Uterus (tissue), 4 donors: Measurements from ENCODE around the gene NTRK3. TPM values are rescaled to one million over a fixed set of nuclear protein-coding genes. Genes with fewer than 3 reads are reported as not detected.

Experiments
- DNase-seq, 2 donors: peaks; one replicate each; pipeline ENCODE4 v3.0.0-alpha.2; 2019 to 2020
- H3K27ac ChIP-seq, 2 donors: fragments of 200-600 bp; sonication (generic); 1 replicate in 1 of 2; 2 replicates in 1 of 2; pipeline ENCODE4 v1.5.1; 2016 to 2018
- H3K27me3 ChIP-seq, 2 donors: fragments of 200-600 bp; sonication (generic); one replicate each; pipeline ENCODE4 v1.5.1; 2018 to 2019; ENCODE audit warnings: control low read depth in 1 of 2
- H3K36me3 ChIP-seq, 2 donors: fragments of 200-600 bp; sonication (generic); one replicate each; pipeline ENCODE4 v1.5.1; 2019; ENCODE audit warnings: control low read depth in 1 of 2
- H3K4me1 ChIP-seq, 2 donors: fragments of 200-600 bp; sonication (generic); one replicate each; pipeline ENCODE4 v1.5.1; 2018 to 2019; ENCODE audit warnings: control low read depth in 1 of 2
- H3K4me3 ChIP-seq, 2 donors: fragments of 200-600 bp; sonication (generic); 1 replicate in 1 of 2; 2 replicates in 1 of 2; pipeline ENCODE4 v1.5.1; 2018 to 2019; ENCODE audit warnings: mild to moderate bottlenecking in 1 of 2
- H3K9me3 ChIP-seq, 2 donors: fragments of 200-600 bp; sonication (generic); one replicate each; pipeline ENCODE4 v1.5.1; 2019; ENCODE audit warnings: control low read depth in 1 of 2
- POLR2A ChIP-seq, 2 donors: fragments of 450-650 bp; IDR thresholded peaks; one replicate each; pipeline ENCODE4 v1.6.1; 2016; ENCODE audit warnings: antibody characterized with exemption in 2 of 2, mild to moderate bottlenecking in 1 of 2, moderate library complexity in 1 of 2
- intact Hi-C: fragments of 100-400 bp; cut with DNase I; formaldehyde crosslinking; loops from one replicate; pipeline ENCODE4 v1.15.1; 2023; ENCODE audit warnings: low total_unique reads
- total RNA-seq, 4 donors: library from RNA; depleted of rRNA in 3 of 4; stranded (reverse); fragments of >200 nt in 3 of 4; gene quantifications; one replicate each; pipeline versions ENCODE4 v1.1.0 to v1.2.4, GENCODE V29; 2014 to 2023
- TF ChIP-seq, protein P1 (sequence below), 4 experiments: fragments of 200-600 bp in 2 of 4; fragments of 450-650 bp in 2 of 4; sonication (generic) in 2 of 4; IDR thresholded peaks; one replicate each; pipeline ENCODE4 v1.5.1; 2016 to 2019; ENCODE audit warnings: antibody characterized with exemption in 4 of 4, mild to moderate bottlenecking in 2 of 4, moderate library complexity in 1 of 4
- donor health status: DM: yes; HTN: yes; CAD: no.

The NTRK3 gene
- total RNA-seq, 4 donors from 2014 or later = 6.9 to 47.0 (median 32.5) TPM

DNA sequence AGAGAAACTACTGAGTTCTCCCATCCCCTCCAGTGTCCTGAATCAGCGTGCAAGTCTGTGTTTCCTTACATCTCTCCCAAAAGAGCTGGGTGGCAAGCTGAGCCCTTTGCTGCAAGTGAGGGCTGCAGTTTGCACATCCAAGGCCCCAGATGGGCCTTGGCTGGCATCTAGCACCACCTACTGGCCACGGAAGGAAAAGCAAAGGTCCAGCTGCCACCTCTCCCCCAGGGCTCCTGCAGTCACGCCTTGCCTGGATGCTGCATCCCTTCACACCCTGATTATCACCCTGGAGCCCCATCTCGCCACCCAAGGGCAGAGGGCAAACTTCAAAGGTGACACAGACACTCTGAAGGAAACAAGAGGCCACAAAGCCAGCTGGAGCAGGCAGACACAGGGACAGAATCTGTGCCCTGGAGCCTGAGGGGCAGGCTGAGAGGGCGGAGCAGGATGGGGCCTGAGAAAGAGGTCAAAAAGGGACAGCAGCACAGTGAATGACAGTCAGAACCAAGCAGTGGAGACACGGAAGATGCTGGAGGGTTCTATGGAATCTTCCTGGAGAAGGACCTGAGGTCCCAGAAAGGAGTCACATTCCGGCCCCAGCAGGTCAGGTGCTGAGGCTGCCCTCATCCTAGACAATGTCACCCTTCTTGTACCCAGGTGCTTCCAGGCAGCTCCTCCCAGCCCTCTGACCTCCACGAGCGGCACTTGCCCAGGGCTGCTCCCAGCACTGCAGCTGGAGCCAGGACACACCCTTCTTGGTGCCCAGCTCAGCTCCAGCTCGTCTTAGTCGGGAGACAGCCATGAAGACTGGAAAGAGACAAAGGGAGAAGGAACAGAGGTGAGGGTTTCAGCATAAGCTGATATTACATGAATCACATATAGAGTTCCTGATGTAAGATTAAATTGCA, 18.3 kb upstream of the NTRK3 start:
- Histone ChIP-seq H3K4me3 (no peak overlapping the region), H3K27ac (no peak overlapping the region), H3K9me3 (no peaks in the 10 kb centered on the region), H3K27me3 (no peaks in the 10 kb centered on the region), H3K36me3 (no peaks in the 10 kb centered on the region), H3K4me1 (no peaks in the 10 kb centered on the region)
- TF ChIP-seq, protein P1, sequence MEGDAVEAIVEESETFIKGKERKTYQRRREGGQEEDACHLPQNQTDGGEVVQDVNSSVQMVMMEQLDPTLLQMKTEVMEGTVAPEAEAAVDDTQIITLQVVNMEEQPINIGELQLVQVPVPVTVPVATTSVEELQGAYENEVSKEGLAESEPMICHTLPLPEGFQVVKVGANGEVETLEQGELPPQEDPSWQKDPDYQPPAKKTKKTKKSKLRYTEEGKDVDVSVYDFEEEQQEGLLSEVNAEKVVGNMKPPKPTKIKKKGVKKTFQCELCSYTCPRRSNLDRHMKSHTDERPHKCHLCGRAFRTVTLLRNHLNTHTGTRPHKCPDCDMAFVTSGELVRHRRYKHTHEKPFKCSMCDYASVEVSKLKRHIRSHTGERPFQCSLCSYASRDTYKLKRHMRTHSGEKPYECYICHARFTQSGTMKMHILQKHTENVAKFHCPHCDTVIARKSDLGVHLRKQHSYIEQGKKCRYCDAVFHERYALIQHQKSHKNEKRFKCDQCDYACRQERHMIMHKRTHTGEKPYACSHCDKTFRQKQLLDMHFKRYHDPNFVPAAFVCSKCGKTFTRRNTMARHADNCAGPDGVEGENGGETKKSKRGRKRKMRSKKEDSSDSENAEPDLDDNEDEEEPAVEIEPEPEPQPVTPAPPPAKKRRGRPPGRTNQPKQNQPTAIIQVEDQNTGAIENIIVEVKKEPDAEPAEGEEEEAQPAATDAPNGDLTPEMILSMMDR (IDR thresholded peaks at IDR 0.05) = peak; percentile 68 to 81 (median 77)
- TF ChIP-seq POLR2A (IDR thresholded peaks at IDR 0.05) = no peak
- DNase-seq = peak; percentile 42 to 71
- intact Hi-C loops = no loop called here

DNA sequence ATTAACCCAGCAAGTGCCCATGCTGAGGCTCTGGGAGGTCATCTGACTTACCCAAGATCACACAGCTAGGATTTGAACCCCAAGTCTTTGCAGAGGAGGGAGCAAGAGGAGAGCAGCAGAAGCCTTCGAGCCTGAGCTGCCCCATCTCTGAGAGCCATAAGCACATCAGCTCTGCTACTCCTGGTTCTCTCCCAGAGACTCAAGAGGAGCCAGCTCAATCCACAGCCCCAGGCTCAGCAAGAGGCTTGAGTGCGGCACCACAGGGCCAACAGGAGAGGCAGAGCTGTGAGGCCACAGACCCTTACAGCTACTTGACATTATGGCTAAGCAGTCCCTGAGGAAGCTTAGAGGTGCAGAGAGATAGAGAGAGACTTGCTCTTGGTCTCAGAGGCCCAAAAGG, 15.9 kb upstream of the NTRK3 start:
- no peak for TF ChIP-seq POLR2A (IDR thresholded peaks at IDR 0.05)
- TF ChIP-seq, protein P1 (IDR thresholded peaks at IDR 0.05) = no peak
- DNase-seq = no peak
- no peak overlapping the region for H3K4me3 ChIP-seq
- no peaks in the 10 kb centered on the region for H3K27me3 ChIP-seq
- H3K27ac ChIP-seq = no peak overlapping the region
- H3K36me3 ChIP-seq = no peaks in the 10 kb centered on the region
- no peaks in the 10 kb centered on the region for H3K9me3 ChIP-seq
- intact Hi-C loops = no loop called here
- H3K4me1 ChIP-seq = no peaks in the 10 kb centered on the region

DNA sequence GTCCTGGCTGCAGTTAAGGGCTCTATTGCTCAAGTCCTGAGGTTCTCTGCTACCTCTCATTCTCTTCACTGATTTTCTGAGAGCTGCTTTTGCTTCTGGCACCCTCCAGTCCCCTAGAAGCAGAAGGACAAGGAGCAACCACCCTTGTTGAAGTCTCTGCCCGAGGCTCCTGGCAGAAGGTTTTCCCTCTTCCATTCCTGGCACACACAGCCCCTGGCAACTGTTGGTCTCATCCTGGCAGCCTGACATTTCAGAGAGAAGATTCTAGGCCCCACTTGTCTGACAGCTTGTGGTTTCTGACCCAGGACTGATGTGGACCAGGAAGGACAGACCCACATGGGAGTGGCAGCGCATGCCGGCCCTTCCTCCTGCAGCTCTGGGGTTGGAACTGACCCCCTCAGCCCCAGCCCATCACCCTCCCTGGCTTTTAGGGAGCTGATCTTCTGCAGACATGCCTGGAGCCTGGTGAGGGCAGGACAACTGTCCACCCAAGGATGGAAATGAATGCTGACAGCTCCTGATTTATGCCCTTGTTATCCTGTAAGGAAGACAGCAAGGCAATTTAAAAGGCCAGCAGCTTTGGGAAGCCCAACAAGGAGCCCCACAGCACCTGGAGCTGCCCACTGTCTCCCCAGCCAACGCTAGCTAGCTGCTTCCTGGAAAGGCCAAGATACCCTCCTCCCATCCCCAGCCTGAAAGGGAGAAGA, 13.0 kb upstream of the NTRK3 start:
- Histone ChIP-seq H3K27me3 (no peaks in the 10 kb centered on the region), H3K36me3 (no peaks in the 10 kb centered on the region), H3K4me3 (no peak overlapping the region), H3K27ac (no peak overlapping the region), H3K9me3 (no peaks in the 10 kb centered on the region), H3K4me1 (no peaks in the 10 kb centered on the region)
- intact Hi-C loops = no loop called here
- no peak for DNase-seq
- TF ChIP-seq POLR2A (IDR thresholded peaks at IDR 0.05) = no peak
- TF ChIP-seq, protein P1 (IDR thresholded peaks at IDR 0.05) = no peak

DNA sequence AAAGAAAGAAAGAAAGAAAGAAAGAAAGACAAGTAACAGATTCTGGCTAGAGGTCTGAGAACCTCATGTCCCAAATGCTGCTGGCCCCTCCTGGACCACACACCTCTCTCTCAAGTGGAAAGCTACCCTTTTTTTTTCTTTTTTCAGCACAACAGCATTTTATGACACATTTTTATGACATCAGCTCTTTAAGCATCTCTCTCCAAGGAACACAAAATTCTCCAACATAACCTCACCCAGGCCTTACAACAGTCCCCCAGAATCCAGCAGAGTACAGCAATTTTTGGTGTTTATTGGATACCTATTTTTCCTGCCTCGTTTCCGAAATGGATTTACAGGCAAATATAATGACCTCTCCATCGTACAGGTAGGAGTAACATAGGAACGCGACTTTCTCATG, 11.2 kb upstream of the NTRK3 start:
- H3K27me3 ChIP-seq = no peaks in the 10 kb centered on the region
- H3K27ac ChIP-seq = no peak overlapping the region
- TF ChIP-seq, protein P1 (IDR thresholded peaks at IDR 0.05) = no peak
- TF ChIP-seq POLR2A (IDR thresholded peaks at IDR 0.05) = no peak
- no peaks in the 10 kb centered on the region for H3K4me1 ChIP-seq
- H3K9me3 ChIP-seq = no peaks in the 10 kb centered on the region
- H3K36me3 ChIP-seq = no peaks in the 10 kb centered on the region
- no peak for DNase-seq
- intact Hi-C loops = no loop called here
- H3K4me3 ChIP-seq = no peak overlapping the region

DNA sequence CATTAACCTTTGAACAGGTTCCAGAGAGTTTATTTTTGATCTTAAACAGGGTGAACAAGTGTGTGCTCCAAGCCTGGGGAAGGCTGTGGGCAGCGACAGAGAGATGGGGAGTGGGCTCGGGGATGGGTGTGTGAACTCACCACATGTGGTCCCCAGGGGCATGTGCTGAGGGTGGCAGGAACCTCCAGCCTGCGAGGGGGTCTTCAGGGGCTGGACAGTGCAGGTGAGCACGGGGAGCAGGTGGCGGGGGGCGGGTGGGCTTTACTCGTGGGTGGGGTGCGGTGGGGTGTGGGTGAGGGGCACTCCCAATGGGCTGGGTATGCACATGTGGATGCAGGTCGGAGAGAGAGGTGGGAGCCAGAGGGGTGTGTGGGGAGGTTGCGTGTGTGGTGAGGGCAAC, 9.6 kb upstream of the NTRK3 start:
- no peaks in the 10 kb centered on the region for H3K4me1 ChIP-seq
- H3K9me3 ChIP-seq = no peaks in the 10 kb centered on the region
- no peaks in the 10 kb centered on the region for H3K27me3 ChIP-seq
- intact Hi-C loops = no loop called here
- no peak overlapping the region for H3K4me3 ChIP-seq
- TF ChIP-seq, protein P1 (IDR thresholded peaks at IDR 0.05) = no peak
- no peak for TF ChIP-seq POLR2A (IDR thresholded peaks at IDR 0.05)
- H3K27ac ChIP-seq = no peak overlapping the region
- H3K36me3 ChIP-seq = no peaks in the 10 kb centered on the region
- no peak for DNase-seq
